Activated B cell treated with CpG ODN at 0.5 μM for 24 hours (primary cell): ENCODE measurements around the gene SLC22A6. TPM values are rescaled to one million over a fixed set of nuclear protein-coding genes. Genes with fewer than 3 reads are reported as not detected.

ENCODE experiments used
- ATAC-seq: fragments of 200-7000 bp; cut with Tn5 transposase; one replicate; pipeline ENCODE4 v1.10.0; 2021; ENCODE audit warnings: low read depth, mild to moderate bottlenecking, moderate library complexity
- CTCF ChIA-PET: fragments of 350-600 bp; sonication (Branson Sonifier 250); formaldehyde crosslinking; loops from one replicate; lab custom pipeline; 2021; ENCODE audit warnings: antibody characterized with exemption; lab: Charles Lee
- POLR2A ChIA-PET: fragments of 350-600 bp; sonication (Branson Sonifier 250); formaldehyde crosslinking; loops from one replicate; lab custom pipeline; 2021; ENCODE audit warnings: antibody characterized with exemption; lab: Charles Lee
- DNase-seq: peaks from one replicate; pipeline ENCODE4 v3.0.0; 2022
- H3K27ac Mint-ChIP-seq: one replicate; pipeline ENCODE4 v1.8.0; 2020; ENCODE audit warnings: mixed read lengths
- H3K27me3 Mint-ChIP-seq: one replicate; pipeline ENCODE4 v1.8.0; 2021; ENCODE audit warnings: mixed read lengths
- H3K36me3 Mint-ChIP-seq: one replicate; pipeline ENCODE4 v1.8.0; 2021; ENCODE audit warnings: low read depth, mixed read lengths
- H3K4me1 Mint-ChIP-seq: one replicate; pipeline ENCODE4 v1.8.0; 2021; ENCODE audit warnings: mixed read lengths
- H3K4me3 Mint-ChIP-seq: one replicate; pipeline ENCODE4 v1.8.0; 2020; ENCODE audit warnings: mild to moderate bottlenecking, mixed read lengths
- H3K9me3 Mint-ChIP-seq: one replicate; pipeline ENCODE4 v1.8.0; 2020; ENCODE audit warnings: mixed read lengths
- CTCF ChIP-seq: fragments of 200-600 bp; IDR thresholded peaks from one replicate; pipeline ENCODE4 v1.8.0; 2022; ENCODE audit warnings: antibody characterized with exemption, mild to moderate bottlenecking
- intact Hi-C: fragments of 100-400 bp; cut with micrococcal nuclease; formaldehyde crosslinking; loops from one replicate; pipeline ENCODE4 v1.15.1; 2024
- total RNA-seq: library from RNA; stranded (reverse); gene quantifications from 2 replicates; pipeline ENCODE4 v1.2.3, GENCODE V29; 2022

The SLC22A6 gene, protein sequence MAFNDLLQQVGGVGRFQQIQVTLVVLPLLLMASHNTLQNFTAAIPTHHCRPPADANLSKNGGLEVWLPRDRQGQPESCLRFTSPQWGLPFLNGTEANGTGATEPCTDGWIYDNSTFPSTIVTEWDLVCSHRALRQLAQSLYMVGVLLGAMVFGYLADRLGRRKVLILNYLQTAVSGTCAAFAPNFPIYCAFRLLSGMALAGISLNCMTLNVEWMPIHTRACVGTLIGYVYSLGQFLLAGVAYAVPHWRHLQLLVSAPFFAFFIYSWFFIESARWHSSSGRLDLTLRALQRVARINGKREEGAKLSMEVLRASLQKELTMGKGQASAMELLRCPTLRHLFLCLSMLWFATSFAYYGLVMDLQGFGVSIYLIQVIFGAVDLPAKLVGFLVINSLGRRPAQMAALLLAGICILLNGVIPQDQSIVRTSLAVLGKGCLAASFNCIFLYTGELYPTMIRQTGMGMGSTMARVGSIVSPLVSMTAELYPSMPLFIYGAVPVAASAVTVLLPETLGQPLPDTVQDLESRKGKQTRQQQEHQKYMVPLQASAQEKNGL
- not detected in 2 replicates for total RNA-seq

DNA sequence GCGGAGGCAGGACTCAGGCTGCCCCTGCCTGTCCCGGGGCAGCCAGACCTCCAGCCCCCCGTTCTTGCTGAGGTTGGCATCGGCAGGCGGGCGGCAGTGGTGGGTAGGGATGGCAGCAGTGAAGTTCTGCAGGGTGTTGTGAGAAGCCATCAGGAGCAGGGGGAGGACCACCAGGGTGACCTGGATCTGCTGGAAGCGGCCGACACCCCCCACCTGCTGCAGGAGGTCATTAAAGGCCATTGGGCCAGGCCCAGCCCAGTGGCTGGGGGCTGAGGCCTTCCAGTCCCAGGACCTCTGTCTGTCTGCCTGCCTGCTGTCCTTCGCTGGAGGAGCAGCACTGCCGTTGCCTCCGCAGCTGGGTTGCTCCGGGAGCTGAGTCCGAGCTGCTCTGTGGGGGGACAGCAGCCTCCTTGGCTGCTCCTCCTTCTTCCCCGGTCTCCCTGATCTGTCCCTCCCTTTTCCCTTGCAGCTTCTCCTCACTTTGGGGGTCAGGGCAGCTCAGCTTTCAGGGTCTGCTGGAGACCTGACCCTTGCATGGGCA is at the start of gene SLC22A6:
Gene SLC22A6, minus strand, starts transcription at position 517 of the 541 bp plus-strand sequence. Its CDS starts 277 bp downstream, at position 240.
- ChIA-PET CTCF (no interaction called here), POLR2A (no interaction called here)
- TF ChIP-seq CTCF, result no peak
- no peak within 1 kb of the TSS for H3K27ac Mint-ChIP-seq
- H3K36me3 Mint-ChIP-seq, result no peaks in the 10 kb centered on the region
- peaks cover 11% of the 10 kb centered on the region for H3K27me3 Mint-ChIP-seq
- DNase-seq (no peak), ATAC-seq (no peak)
- intact Hi-C loops, result no loop called here
- H3K4me1 Mint-ChIP-seq, result no peaks in the 10 kb centered on the region
- H3K9me3 Mint-ChIP-seq, result no peaks in the 10 kb centered on the region
- no peak within 1 kb of the TSS for H3K4me3 Mint-ChIP-seq

DNA sequence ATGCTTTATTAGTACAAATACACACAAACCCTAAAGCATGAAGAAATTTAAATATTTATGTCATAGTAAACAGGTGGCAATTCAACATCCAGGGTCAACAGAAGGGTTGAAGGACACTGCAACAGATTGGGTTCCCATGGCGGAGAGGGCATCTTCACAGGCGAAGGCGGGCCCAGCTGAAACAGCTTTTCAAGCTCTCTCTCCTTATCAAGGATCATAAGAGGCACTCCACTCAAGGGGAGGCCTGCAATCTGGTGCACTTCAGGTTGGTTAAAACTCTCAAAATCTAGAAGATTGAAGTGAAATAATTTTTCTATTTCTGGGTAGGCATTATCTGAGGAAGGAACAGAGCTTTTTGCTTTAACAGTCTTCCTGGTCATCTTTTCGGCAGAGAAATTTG is 47.7 kb upstream of the SLC22A6 start:
- Mint-ChIP-seq H3K4me1 (no peaks in the 10 kb centered on the region), H3K9me3 (no peaks in the 10 kb centered on the region), H3K4me3 (no peak overlapping the region), H3K36me3 (no peaks in the 10 kb centered on the region), H3K27ac (no peak overlapping the region), H3K27me3 (peaks cover 39% of the 10 kb centered on the region)
- TF ChIP-seq CTCF, result no peak
- intact Hi-C loops, result no loop called here
- ATAC-seq (no peak), DNase-seq (no peak)
- CTCF ChIA-PET, result interaction anchor here (1.3 kb wide), 1 partner anchor 126 kb away, joined by 4 read pairs; no protein-coding TSS in a partner anchor
- POLR2A ChIA-PET, result no interaction called here

DNA sequence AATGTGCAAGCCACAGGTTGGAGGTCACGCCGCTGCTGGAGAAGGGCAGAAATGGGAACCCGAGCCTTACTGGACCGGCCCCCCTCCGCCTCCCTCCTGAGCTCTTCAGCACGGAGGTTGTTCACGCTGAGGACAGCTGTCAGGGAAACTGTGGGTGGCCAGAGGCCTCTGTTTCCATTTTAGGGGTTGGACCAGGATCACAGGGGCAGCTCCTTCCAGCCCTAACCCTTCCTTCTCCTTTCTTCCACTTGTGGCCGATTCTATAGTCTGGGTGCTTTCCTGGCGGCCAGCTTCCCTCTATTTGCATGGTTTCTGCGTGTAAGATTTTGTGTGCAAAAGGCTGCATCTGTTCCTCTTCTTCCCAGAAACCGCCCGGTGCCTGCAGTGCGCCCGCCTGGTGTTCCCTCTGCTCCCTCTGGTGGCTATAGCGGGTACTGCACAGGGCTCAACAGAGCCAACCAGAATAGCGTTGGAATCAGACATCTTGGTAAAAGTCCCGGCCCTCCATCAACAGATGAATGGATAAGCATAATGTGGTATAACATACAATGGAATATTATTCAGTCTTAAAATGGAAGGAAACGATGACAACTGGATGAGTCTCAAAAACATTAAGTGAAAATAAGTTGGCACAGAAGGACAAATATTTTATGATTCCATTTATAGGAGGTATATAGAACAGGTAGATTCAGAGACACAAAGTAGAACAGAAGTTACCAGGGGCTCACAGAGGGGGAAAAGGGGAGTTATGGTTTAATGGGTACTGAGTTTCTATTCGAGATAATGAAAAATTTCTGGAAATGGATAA is 39.3 kb upstream of the SLC22A6 start:
- H3K4me1 Mint-ChIP-seq, result peaks cover 4% of the 10 kb centered on the region
- no peaks in the 10 kb centered on the region for H3K36me3 Mint-ChIP-seq
- DNase-seq (peak; percentile 75), ATAC-seq (peak; percentile 94)
- intact Hi-C loops, result loop anchor here (1.0 to 5.0 kb wide), 3 partner anchors 102 to 643 kb away; partner anchors contain the start of gene CHRM1
- no peak overlapping the region for H3K4me3 Mint-ChIP-seq
- peaks cover 29% of the 10 kb centered on the region for H3K27me3 Mint-ChIP-seq
- no peak overlapping the region for H3K27ac Mint-ChIP-seq
- ChIA-PET CTCF (interaction anchor here (0.6 to 8.3 kb wide), 6 partner anchors 10 to 625 kb away, joined by 3 to 227 read pairs (median 4); no protein-coding TSS in a partner anchor), POLR2A (no interaction called here)
- peak; percentile 99 for TF ChIP-seq CTCF
- no peaks in the 10 kb centered on the region for H3K9me3 Mint-ChIP-seq

GRCh38 chr11:63023222-63023814 is 38.6 kb upstream of the SLC22A6 start:
- ChIA-PET CTCF (interaction anchor here (0.6 to 8.3 kb wide), 6 partner anchors 11 to 626 kb away, joined by 3 to 227 read pairs (median 4); no protein-coding TSS in a partner anchor), POLR2A (no interaction called here)
- ATAC-seq, result no peak
- H3K27me3 Mint-ChIP-seq, result peaks cover 32% of the 10 kb centered on the region
- TF ChIP-seq CTCF, result no peak
- peaks cover 4% of the 10 kb centered on the region for H3K4me1 Mint-ChIP-seq
- no peaks in the 10 kb centered on the region for H3K9me3 Mint-ChIP-seq
- no peak for DNase-seq
- intact Hi-C loops, result loop anchor here (5.0 kb wide), 1 partner anchor 101 kb away; the partner anchor contains the start of gene CHRM1
- H3K4me3 Mint-ChIP-seq, result no peak overlapping the region
- no peak overlapping the region for H3K27ac Mint-ChIP-seq
- H3K36me3 Mint-ChIP-seq, result no peaks in the 10 kb centered on the region
